MM.1S (cell line): Measurements from ENCODE around the gene OVOL2.

Experiments used
- CTCF ChIP-seq: fragments of 300-600 bp; sonication (generic); IDR thresholded peaks from 2 replicates; pipeline ENCODE4 v1.5.1; 2016; ENCODE audit warnings: antibody characterized with exemption, low read length, mixed read lengths
- EZH2 ChIP-seq: fragments of 300-600 bp; sonication (generic); optimal IDR thresholded peaks from 2 replicates; pipeline ENCODE3; 2017; ENCODE audit warnings: low read depth, mild to moderate bottlenecking, antibody characterized with exemption, low read length, mixed read lengths
- EZH2phosphoT487 ChIP-seq: fragments of 300-600 bp; sonication (generic); IDR thresholded peaks from 2 replicates; pipeline ENCODE4 v1.6.1; 2018; ENCODE audit warnings: antibody characterized with exemption, low read length

GRCh38 chr20:18042229-18042628, 15.5 kb downstream of the OVOL2 start:
- TF ChIP-seq CTCF = no peak
- TF ChIP-seq EZH2 = no peak
- no peak for TF ChIP-seq EZH2phosphoT487
